HG03139 (cell line): Measurements from ENCODE around the gene S100A6.
"Not testable (repeated sequence)": the region's sequence is repeated elsewhere in the genome, so short reads cannot be mapped to it uniquely, and the experiment has no call there.

ENCODE experiments used
- ATAC-seq: cut with Tn5 transposase; IDR thresholded peaks from one replicate; pipeline ENCODE4 v1.9.1; 2021; ENCODE audit not compliant: unreplicated experiment

The S100A6 gene

GRCh38 chr1:153535242-153536011 is at the start of gene S100A6:
TSS of gene S100A6 (minus strand) at chr1:153535991. CDS start at chr1:153535339, 652 bp downstream.
- no peak for ATAC-seq

- no peak for ATAC-seq
Observed at GRCh38 chr1:153585006-153585405, 49.2 kb upstream of the S100A6 start.

GRCh38 chr1:153583976-153584375 is 48.2 kb upstream of the S100A6 start:
- ATAC-seq, result no peak

- ATAC-seq, result not testable (repeated sequence)
Observed at GRCh38 chr1:153583514-153583913, 47.7 kb upstream of the S100A6 start.

- not testable (repeated sequence) for ATAC-seq
Observed at GRCh38 chr1:153582836-153583235, 47.0 kb upstream of the S100A6 start.

GRCh38 chr1:153578936-153579335 is 43.1 kb upstream of the S100A6 start:
- no peak for ATAC-seq

GRCh38 chr1:153578490-153578889 is 42.7 kb upstream of the S100A6 start:
- no peak for ATAC-seq

GRCh38 chr1:153577624-153578051 is 41.8 kb upstream of the S100A6 start:
- no peak for ATAC-seq

GRCh38 chr1:153577138-153577537 is 41.3 kb upstream of the S100A6 start:
- ATAC-seq, result no peak

GRCh38 chr1:153575497-153575896 is 39.7 kb upstream of the S100A6 start:
- not testable (repeated sequence) for ATAC-seq

- not testable (repeated sequence) for ATAC-seq
Observed at GRCh38 chr1:153575081-153575491, 39.3 kb upstream of the S100A6 start.

GRCh38 chr1:153573351-153573750 is 37.6 kb upstream of the S100A6 start:
- ATAC-seq, result no peak

- no peak for ATAC-seq
Observed at GRCh38 chr1:153572569-153573015, 36.8 kb upstream of the S100A6 start.

GRCh38 chr1:153571706-153572105 is 35.9 kb upstream of the S100A6 start:
- ATAC-seq, result no peak

- no peak for ATAC-seq
Observed at GRCh38 chr1:153570874-153571273, 35.1 kb upstream of the S100A6 start.

GRCh38 chr1:153569465-153569864 is 33.7 kb upstream of the S100A6 start:
- ATAC-seq, result no peak

- no peak for ATAC-seq
Observed at GRCh38 chr1:153568367-153569099, 32.7 kb upstream of the S100A6 start.

GRCh38 chr1:153567621-153568366 is 32.0 kb upstream of the S100A6 start:
- no peak for ATAC-seq

GRCh38 chr1:153566414-153567371 is 30.9 kb upstream of the S100A6 start:
- no peak for ATAC-seq
